ENCODE measurements around the gene MPV17. TPM values are rescaled to one million over a fixed set of nuclear protein-coding genes. Genes with fewer than 3 reads are reported as not detected.

MPV17 gene
- total and polyA plus RNA-seq, 2 of the 13 experiments (the other 11 are each of a cell fraction or from before 2014, with no cell fraction given): 48.9 to 129 TPM

DNA sequence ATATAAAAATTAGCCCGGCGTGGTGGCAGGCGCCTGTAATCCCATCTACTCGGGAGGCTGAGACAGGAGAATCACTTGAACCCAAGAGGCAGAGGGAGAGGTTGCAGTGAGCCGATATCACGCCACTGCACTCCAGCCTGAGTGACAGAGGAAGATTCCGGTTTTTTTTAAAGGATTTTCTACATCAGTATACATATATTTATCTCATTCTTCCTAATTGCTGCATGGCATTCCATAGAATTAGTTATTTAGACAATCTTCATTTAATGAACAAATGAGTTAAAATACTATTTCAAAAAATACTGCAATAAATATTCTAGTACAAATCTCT is 31.7 kb upstream of the MPV17 start (continued):
- TF ChIP-seq, protein P1, sequence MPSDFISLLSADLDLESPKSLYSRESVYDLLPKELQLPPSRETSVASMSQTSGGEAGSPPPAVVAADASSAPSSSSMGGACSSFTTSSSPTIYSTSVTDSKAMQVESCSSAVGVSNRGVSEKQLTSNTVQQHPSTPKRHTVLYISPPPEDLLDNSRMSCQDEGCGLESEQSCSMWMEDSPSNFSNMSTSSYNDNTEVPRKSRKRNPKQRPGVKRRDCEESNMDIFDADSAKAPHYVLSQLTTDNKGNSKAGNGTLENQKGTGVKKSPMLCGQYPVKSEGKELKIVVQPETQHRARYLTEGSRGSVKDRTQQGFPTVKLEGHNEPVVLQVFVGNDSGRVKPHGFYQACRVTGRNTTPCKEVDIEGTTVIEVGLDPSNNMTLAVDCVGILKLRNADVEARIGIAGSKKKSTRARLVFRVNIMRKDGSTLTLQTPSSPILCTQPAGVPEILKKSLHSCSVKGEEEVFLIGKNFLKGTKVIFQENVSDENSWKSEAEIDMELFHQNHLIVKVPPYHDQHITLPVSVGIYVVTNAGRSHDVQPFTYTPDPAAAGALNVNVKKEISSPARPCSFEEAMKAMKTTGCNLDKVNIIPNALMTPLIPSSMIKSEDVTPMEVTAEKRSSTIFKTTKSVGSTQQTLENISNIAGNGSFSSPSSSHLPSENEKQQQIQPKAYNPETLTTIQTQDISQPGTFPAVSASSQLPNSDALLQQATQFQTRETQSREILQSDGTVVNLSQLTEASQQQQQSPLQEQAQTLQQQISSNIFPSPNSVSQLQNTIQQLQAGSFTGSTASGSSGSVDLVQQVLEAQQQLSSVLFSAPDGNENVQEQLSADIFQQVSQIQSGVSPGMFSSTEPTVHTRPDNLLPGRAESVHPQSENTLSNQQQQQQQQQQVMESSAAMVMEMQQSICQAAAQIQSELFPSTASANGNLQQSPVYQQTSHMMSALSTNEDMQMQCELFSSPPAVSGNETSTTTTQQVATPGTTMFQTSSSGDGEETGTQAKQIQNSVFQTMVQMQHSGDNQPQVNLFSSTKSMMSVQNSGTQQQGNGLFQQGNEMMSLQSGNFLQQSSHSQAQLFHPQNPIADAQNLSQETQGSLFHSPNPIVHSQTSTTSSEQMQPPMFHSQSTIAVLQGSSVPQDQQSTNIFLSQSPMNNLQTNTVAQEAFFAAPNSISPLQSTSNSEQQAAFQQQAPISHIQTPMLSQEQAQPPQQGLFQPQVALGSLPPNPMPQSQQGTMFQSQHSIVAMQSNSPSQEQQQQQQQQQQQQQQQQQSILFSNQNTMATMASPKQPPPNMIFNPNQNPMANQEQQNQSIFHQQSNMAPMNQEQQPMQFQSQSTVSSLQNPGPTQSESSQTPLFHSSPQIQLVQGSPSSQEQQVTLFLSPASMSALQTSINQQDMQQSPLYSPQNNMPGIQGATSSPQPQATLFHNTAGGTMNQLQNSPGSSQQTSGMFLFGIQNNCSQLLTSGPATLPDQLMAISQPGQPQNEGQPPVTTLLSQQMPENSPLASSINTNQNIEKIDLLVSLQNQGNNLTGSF (CRISPR knock-in tag; IDR thresholded peaks at IDR 0.05): no peak
- no peak for TF ChIP-seq TOPORS (CRISPR knock-in tag; IDR thresholded peaks at IDR 0.05)
- no peak for TF ChIP-seq PAX8 (CRISPR knock-in tag; IDR thresholded peaks at IDR 0.05; ENCODE audit: borderline replicate concordance)
- no peak for TF ChIP-seq DR1 (CRISPR knock-in tag; IDR thresholded peaks at IDR 0.05)
- no peak for TF ChIP-seq ATF7 (IDR thresholded peaks at IDR 0.05)
- no peak for TF ChIP-seq ATF7 (CRISPR knock-in tag; IDR thresholded peaks at IDR 0.05)
- no peak for TF ChIP-seq FOXO1 (CRISPR knock-in tag; IDR thresholded peaks at IDR 0.05)
- TF ChIP-seq, protein P2, sequence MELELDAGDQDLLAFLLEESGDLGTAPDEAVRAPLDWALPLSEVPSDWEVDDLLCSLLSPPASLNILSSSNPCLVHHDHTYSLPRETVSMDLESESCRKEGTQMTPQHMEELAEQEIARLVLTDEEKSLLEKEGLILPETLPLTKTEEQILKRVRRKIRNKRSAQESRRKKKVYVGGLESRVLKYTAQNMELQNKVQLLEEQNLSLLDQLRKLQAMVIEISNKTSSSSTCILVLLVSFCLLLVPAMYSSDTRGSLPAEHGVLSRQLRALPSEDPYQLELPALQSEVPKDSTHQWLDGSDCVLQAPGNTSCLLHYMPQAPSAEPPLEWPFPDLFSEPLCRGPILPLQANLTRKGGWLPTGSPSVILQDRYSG (CRISPR knock-in tag; IDR thresholded peaks at IDR 0.05): no peak

Measured in HepG2 (cell line).